Measurements from ENCODE around the gene KDM5B.

Gene KDM5B

DNA sequence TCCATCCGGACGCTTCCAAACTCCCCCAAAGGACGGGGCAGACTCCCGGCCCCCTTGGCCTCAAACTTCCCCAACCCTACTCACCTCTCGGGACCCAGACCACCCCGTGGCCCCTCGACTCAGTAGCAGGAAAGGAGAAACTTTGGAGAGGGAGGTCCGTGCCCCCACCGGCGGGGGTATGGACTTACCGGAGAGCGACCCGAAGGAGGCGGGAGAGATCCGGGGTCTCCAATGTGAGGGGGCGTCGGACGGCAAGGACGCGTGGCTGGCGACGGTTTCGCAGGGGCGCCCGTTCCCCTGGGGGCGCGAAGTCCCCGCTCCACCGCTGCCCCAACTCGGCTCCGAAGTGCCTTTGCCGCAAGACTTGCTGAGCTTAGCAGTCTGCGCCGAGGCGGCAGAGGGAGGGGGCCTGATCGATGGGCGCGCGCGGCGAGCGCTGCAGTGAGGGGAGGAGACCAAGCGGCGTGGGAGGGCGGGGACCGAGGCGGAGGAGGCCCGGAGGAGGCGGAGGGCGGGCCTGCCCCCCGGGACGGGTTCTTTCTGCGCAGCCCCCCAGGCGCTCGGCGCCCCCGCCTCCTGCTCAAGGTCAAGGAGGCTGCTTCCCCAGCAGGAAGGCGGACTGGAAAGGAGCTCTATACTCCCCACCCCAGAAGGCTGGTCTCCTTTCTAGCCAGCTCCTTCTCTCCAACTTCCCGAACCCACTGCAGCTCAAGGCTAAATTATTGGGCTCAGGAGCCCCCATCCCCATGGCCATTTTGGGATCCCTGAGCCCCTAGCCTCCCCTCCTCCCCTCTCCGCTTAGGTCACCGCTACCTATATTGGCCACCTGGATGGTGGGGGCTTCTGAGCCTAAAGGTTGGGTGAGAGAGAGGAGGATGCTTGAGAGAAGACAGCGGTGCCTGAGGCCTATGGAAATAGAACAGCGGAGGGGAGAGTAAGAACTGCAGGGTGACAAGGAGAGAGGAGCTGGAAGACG is 97.9 kb downstream of the KDM5B start, which contains the start of gene SYT2:
TSS of gene SYT2 (minus strand) at position 385 of the 976 bp plus-strand sequence. CDS start 104,682 bp downstream, outside the sequence.
- DNase-seq: no peak

DNA sequence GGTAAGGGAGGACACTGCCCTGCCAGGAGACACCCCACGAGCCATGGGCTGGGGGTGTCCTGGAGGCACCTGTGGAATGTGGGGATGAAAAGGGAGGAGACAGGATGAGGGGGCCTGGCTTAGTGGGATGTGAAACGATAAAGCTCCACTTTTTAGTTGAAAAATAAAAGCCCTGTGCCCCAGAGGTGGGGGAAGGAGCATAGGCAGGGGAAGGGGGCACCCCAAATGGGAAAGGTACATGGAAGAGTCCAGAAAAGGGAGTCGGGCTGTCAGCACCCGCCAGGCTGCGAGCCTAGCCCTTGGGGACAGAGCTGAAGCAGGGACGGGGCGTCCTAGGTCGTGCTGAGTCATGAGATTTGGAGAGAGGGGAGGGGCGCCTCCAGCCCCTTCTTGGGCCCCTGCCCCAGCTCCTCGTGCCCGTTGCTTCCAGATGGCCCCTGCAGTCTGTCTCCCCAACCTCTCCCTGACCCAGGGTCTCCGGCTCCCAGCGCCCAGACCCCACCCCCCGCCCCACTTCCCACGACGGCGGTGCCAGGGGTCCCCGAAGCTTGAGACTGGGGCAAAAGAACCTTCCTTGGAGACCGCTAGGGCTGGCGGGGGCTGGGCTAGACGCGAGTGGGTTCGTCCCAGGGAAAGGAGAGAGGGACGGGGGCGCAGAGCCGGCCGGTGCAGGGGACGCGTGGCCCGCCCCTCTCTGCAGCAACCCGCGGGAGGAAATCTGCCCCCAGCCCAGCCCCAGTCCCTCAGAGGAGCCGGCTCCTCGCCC is 98.8 kb downstream of the KDM5B start:
- DNase-seq: no peak

DNA sequence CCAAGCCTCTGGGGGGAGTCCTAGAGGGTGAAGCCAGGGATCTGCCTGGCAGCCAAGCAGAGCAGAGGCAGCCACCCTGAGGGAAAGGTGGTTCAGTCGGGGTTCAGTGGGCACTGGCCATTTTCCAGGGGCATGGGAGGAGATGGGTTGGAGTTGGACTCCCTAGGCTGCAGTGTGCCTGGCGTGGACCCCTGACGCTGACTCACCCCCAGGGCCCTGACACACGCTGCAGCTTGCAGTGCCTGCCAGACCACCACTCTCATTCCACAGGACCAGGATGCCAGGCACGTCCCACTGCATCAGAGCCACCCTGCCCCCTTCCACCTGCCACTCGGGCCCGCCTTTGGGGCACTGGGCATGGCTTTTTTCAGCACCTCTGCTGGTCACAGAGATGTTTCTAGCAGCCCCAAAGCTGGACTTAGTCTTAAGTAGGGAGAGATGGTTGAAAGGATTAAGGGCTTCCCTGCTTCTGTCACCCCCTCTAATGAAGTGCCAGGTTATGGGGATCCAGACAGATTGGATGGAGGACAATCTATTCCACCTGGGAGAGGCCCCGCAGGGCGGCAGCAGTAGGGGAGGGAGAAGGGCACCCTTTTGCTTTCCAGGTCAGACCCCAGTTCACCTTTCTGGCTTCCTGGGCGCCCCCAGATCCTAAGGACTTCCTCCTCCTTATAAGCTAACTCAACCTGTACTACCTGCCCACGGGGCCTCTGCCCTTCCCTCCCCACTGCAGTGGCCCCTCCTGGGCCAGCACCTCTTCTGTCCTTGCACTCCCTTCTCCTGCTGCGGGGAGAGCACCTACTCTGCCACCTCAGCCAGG is 99.6 kb downstream of the KDM5B start:
- DNase-seq: no peak

DNA sequence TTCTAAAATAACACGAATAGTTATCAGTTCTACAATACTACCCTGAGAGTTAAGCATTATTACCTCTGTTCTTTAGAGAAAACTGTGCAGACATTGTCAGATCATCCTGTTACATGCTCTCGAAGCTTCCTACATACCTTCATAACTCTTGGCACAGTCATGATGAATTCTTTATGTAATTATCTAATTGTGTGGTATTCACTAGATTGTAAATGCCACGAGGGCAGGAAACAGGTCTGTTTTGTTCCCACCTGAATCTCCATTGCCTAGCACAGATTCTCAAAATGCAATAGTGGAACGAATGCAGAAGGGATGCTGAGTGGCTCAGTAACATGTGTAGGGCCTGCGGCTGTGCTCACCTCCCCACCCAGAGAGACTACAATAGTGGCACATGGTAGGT is 101.4 kb downstream of the KDM5B start:
- DNase-seq: no peak

DNA sequence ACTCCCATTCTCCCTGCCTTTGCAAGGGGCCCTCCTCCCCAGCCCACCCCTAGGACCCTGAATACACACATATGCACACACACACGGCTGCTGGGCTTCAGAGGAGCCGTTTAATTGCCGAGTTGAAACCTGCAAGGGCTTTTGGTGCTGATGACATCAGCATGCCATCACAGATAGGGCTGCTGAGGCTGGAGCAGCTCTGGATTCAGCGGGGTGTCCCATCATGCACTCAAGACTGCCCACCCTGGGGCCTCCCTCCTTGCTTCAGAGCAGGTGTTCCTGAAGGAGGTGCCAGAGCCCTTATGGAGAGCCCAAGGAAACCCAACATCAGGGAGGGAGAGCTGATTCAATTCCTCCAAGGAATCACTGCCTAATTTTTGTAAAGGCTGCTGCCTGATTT is 103.6 kb downstream of the KDM5B start:
- no peak for DNase-seq

DNA sequence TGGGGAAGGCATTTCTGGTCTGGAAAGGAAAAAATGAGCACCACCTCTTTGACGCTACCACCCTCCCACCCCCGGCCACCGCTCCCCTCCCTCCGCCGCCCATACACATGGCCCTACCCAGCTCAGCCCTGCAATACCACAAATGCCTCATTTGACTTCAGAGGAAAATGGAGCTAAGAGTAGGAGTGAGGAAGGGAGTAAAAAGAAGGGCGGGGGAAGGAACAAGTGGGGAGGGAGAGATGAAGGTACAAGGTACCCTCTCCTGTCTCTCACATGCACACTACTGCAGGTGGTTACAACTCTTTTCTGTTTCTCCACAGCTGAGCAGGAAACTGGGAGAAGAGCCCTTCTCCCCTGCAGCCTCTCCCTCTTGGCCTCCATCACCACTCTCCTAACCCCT is 105.0 kb downstream of the KDM5B start:
- DNase-seq: no peak

DNA sequence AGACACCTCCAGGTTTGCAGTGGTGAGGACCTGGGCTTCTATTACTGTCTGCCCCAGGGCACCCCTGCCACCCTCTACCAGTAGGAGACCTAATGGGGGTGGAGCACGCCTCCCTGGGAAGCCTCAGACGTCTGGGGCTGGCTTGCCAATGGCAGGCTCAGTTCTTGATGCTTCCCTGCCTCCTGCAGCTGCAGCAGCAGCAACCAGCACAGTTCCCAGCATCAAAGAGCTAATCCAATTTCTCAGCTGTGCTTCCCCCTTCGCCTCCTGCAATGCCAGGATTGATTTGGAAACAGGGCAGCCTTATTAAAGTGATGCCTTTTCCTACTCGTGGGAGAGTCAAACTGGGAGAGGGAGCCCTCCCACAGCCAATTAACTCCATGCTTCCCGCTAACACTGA is 106.1 kb downstream of the KDM5B start:
- no peak for DNase-seq

DNA sequence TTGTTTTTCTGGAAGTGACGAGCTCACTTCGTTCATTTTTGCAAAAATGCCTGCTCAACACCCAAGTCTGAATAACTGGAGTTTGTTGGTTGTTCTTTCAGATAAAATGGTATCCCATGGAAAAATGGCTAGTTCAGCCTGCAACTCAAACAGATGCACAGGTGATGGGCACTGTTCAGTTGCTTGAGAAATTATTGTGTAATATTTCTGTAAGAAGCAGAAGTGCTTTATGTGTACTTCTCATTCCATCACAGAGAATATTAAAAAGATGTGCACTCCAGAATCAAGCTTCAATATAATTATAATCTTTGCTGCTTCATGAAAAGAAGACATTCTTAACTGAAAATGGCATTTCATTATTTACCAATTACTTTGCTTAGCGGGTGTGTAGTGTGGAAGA is 107.0 kb downstream of the KDM5B start:
- no peak for DNase-seq

DNA sequence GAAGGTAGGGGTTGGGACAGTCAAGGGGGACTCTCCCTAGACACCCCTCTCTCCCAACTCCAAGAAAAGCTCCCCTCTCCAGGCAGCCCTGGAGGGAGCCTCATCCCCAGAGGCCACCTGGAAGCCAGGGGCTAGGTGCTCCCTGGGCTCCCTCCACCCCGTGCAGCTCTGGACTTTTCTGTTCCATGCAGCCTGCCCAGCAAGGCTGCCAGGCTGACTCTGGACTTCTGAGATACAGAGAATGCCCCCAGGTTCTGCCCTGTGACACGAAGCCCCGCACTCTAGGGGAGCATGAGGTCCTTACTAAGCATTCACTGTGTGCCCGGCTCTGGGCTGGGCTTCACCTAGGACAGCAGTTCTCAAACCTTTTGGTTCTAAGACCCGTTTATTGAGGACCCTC is 108.2 kb downstream of the KDM5B start:
- no peak for DNase-seq

DNA sequence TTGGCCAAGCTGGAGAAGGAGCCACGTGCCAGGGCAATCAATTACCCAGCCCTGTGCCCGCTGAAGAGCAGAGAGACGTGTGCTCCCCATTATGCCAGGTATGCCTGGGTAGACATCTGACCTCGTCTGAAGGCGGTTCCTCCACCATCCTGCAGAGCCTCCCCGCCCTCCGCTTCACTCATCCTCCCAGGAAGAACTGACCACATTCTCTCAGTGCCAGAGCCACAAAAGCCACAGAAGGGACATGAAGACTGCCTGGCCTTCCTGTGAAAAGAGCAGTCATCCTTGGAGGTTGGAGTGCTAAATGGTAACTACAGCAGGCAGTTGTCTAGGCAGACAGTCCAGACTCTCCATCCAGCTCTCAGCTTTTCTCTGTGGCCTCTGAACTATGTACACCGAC is 109.9 kb downstream of the KDM5B start:
- no peak for DNase-seq

DNA sequence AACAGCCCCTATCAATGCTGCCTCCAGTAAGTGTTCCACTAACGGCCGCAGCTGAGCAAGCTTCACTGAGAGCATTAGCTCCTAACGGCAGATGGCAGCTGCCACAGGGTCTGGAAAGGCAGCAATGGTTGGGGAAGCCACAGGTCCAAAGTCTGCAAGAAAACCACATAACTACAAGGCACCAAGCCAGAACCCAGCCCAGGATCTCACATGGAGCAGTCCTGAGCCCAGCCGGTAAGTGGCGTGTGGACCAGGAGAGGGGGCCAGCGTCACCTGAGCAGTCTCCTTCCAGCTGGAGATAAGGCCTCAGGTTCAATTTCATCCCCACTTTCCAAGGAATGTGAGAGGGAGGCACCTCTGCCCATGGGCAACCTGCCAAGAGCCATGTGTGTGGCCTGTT is 111.2 kb downstream of the KDM5B start:
- no peak for DNase-seq

DNA sequence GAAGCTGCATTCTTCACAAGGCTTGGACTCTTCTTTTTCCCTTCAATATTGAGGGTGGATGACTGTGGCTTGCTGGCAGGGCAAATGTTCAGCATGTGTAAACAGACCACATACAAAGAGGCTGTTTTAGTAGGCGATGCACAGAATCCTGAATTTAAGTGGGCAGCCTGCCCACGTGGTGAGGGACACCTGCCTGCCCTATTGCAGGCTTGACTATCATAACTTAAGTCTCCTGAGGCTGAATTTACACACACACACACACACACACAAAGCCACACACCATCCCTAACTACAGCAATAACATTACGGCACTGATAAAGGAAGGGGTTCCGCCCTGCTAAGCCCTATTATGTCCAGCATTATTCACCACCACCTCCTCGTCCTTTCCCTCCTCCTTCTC is 113.9 kb downstream of the KDM5B start:
- DNase-seq: no peak

DNA sequence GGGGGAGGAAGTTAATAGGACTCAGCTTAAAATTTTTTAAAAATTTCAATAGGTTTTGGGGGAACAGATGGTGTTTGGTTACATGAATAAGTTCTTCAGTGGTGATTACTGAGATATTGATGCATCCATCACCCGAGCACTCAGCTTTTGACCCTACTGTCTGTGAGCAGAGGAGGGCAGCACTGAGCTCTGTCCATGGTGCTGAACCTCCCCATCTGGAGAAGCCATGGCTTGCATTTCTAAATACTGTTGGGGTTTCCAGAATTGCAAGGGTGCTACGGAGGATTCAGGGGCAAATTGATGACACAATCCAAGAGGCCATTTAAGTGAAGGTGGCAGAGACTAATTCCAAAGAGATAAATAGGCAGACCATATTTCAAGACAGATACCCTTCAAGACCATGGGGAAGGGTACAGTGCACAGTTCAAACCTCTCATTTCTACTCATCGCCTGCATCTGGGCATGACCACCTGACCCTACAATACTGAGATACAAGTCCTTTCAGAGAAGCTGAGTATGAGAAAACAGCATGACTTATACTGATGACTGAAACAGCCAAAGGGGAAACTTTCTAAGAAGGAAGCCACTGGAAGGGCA is 115.2 kb downstream of the KDM5B start:
- peak; percentile 50 for DNase-seq

DNA sequence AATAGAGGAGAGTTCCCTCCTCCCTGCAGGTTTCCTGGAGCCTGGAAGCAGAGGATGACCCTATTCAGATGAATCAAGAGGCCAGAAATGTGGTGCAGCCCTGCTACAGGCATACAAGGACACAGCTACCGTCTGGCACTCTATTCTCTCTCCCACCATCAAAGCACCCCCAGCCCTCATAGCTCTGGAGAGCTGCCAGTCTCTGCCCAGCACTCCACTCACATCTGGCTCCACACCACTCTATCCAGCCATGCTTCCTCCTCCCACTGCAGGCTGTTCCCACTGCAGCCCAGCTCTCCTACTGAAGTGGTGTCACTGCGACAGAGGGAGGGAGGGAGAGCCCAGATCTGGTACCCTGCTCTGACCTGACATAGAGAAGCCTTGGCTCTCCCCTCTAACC is 116.4 kb downstream of the KDM5B start:
- no peak for DNase-seq

DNA sequence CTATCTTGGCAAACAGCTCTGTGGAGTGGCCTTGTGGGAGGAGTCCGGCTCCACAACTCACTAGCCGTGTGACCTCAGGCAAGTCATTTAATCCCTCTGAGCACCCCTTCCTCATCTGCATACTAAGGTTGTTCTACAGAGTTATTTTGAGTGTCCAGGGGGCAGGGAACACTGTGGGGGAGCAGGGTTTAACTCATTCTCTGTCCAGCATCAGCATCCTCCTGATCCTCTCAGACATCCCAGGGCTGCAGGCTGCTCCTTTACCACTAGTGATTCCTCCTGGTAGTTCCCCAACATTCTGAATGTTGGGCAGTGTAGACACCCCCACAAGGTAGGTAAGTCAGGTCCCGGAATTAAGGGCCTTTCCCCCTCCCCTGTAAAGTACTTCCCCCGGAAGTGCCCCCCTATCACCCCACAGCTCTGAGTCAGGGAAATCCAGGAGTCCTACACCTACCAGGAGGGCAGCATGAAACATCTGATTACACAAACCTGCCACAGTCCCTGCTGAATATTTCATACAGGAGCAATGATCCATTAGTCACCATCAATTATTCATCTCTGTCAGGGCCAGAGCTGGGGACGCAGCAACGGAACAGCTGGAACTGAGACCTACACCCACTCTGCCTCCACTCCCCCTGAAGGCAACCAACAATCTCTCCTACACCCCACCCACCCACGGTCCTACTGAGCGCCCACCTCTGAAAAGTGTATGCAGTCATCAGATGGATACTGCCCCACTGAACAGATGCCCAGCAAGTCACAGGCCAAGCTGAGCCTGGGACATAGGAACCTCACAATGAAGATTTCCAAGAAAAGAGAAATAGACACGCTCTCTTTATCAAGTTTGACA is 118.5 kb downstream of the KDM5B start:
- no peak for DNase-seq

DNA sequence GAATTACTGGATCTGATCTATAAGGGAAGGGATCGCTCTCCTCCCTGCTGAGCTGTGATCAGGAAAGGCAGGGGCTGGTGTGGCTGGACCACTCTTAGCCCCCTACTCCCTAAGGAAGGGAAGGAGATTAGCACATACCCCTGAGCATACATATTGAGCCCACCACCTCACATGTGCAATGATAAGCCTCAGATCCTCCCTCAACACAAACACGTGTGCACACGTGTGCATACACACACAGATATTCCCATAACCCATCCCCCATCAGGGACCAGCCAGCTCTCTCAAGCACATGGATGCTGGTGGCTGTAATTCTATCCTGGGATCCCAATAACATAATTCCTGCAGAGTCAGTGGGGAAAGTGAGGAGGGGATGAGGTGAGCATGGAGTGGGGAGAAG is 119.1 kb downstream of the KDM5B start:
- DNase-seq: no peak

DNA sequence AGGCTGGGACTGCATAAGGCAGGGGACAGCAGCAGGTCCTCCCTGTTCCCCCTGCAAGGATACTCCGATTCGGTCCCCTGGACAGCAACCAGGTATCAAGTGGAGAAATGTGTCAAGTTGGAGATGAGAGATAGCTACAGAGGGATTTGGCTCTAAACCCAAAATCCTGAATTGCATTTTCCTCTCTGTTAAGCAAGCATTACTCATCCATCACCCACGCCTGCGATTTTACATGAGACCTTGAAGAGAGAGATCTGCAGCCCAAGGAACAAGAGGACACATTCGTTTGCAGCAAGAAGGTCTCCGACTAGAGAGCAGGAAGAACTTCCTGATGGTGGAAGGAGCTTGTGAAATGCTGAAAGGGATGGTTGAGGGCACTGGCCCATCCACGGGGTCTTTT is 119.8 kb downstream of the KDM5B start:
- no peak for DNase-seq

DNA sequence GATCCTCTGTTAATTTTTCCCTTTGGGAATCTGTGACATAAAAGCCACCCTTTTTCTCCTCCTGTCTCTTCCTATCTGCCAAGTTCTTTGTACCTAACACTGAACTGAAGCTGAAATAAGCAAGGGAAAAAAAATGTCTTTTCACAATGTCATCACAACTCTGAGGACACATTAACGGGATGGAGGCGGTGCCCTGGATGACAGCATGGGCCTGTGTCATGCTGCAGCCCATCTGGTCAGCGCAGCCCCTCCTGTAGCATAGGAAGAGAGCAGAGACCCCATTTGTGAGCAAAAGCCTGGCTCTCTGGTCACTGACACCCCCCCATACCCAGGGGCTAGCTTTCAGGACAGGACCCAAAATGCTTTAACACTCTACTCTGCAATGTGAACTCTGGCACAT is 120.4 kb downstream of the KDM5B start:
- no peak for DNase-seq

DNA sequence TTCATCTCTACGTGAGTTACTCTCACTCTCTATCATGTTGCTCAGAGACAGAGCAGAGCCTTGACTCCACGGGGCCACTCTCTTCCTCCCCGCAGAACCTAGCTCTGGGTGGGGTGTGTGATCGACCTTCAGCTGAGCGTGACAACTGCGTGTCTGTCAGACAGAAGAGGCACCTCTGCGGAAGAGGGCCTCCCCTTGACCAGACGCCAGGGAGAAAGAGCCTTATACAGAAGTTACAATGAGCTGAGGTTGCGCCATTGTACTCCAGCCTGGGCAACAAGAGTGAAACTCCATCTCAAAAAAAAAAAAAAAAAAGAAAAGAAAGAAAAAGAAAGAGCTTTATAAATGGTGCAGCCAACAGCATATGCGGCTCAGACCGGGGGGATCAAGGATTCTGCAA is 120.9 kb downstream of the KDM5B start:
- no peak for DNase-seq

DNA sequence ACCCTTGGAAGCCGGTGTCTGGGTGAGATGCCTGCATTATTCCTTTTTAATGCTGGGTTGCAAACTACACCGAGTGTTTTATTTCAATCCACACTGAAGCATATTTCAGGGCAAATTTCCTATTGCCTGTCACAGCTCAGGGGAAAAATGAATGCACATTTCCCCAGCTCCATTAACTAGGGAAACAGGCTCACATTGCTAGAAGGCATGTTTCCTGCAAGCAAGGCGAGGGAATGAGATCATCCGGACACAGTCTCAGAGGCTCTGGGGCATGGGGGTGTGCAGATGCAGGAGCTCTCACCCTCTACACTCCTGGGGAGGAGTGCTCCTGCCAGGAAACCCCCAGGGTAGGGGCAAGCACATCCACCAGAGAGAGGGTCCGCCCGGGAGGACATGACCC is 122.6 kb downstream of the KDM5B start:
- DNase-seq: no peak

DNA sequence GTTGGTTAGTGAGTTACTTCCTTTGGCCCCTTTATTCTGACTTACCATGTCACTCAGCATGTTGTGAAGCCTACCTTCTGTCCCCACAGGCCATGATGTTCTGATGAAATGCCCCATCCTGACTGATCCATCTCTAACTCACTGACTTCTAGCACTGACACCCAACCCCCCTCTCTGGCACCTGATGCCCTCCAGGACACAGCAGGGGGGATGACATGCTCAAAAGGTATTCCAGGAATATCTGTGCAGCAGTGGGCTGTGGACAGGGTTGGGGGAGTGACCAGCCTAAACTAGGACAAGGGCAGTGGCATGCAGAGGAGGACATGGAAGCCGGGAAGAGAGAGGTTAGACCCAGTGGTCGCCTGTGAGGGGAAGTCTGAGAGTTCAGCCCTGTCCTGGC is 123.5 kb downstream of the KDM5B start:
- DNase-seq: no peak

DNA sequence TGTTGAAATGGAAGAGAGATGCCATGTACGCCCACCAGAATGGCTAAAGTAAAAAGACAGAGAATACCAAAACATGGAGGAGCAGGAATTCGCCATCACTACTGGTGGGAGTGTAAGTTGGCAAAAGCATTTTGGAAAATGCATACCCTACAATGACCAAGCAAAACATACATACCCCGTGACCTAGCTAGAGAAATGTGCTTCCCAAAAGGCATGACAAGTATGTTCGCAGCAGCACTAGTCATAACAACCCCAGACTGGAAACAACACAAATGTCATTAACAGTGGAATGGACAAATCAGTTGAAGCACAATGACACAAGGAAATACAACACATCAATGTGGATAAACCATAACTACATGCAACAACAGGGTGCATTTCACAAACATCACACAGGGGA is 125.2 kb downstream of the KDM5B start:
- DNase-seq: no peak

All from activated CD4-positive, alpha-beta T cell treated with anti-CD3 and anti-CD28 coated beads, Interleukin-2, amount 50 U/mL, for 16 hours (primary cell).